Measurements from ENCODE around the gene IRX2.

Gene IRX2

GRCh38 chr5:2725980-2726765, 25.3 kb downstream of the IRX2 start:
- no peaks in the 10 kb centered on the region for H3K79me2 ChIP-seq (ENCODE audit: insufficient read depth, low read depth)

GRCh38 chr5:2724831-2725230, 26.6 kb downstream of the IRX2 start:
- TF ChIP-seq, protein P1, sequence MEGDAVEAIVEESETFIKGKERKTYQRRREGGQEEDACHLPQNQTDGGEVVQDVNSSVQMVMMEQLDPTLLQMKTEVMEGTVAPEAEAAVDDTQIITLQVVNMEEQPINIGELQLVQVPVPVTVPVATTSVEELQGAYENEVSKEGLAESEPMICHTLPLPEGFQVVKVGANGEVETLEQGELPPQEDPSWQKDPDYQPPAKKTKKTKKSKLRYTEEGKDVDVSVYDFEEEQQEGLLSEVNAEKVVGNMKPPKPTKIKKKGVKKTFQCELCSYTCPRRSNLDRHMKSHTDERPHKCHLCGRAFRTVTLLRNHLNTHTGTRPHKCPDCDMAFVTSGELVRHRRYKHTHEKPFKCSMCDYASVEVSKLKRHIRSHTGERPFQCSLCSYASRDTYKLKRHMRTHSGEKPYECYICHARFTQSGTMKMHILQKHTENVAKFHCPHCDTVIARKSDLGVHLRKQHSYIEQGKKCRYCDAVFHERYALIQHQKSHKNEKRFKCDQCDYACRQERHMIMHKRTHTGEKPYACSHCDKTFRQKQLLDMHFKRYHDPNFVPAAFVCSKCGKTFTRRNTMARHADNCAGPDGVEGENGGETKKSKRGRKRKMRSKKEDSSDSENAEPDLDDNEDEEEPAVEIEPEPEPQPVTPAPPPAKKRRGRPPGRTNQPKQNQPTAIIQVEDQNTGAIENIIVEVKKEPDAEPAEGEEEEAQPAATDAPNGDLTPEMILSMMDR (conservative IDR thresholded peaks at IDR 0.05; ENCODE audit: low read depth, low read length), result no peak
- Histone ChIP-seq H3K9ac (no peak overlapping the region), H4K20me1 (ENCODE audit: insufficient read depth) (no peaks in the 10 kb centered on the region), H3K4me2 (no peak overlapping the region), H2AFZ (ENCODE audit: low read depth) (no peak overlapping the region), H3K27ac (no peak overlapping the region), H3K36me3 (ENCODE audit: insufficient read depth) (no peaks in the 10 kb centered on the region), H3K4me1 (ENCODE audit: low read depth, poor library complexity, severe bottlenecking) (no peaks in the 10 kb centered on the region), H3K79me2 (ENCODE audit: insufficient read depth, low read depth) (no peaks in the 10 kb centered on the region), H3K4me3 (IDR thresholded peaks at IDR 0.05; ENCODE audit: insufficient read depth, low read depth, low read length) (no peak overlapping the region), H3K27me3 (ENCODE audit: insufficient read depth, low read depth) (no peaks in the 10 kb centered on the region)

More at GRCh38 chr5:2725980-2726765, 25.3 kb downstream of the IRX2 start:
- H3K4me1 ChIP-seq (ENCODE audit: low read depth, poor library complexity, severe bottlenecking), result no peaks in the 10 kb centered on the region
- H4K20me1 ChIP-seq (ENCODE audit: insufficient read depth), result no peaks in the 10 kb centered on the region
- H3K36me3 ChIP-seq (ENCODE audit: insufficient read depth), result no peaks in the 10 kb centered on the region
- no peaks in the 10 kb centered on the region for H3K27me3 ChIP-seq (ENCODE audit: insufficient read depth, low read depth)
- H3K4me2 ChIP-seq, result no peak overlapping the region
- no peak overlapping the region for H3K27ac ChIP-seq
- no peak overlapping the region for H3K9ac ChIP-seq
- TF ChIP-seq, protein P1 (conservative IDR thresholded peaks at IDR 0.05; ENCODE audit: low read depth, low read length), result no peak
- H2AFZ ChIP-seq (ENCODE audit: low read depth), result no peak overlapping the region
- no peak overlapping the region for H3K4me3 ChIP-seq (IDR thresholded peaks at IDR 0.05; ENCODE audit: insufficient read depth, low read depth, low read length)

- no peaks in the 10 kb centered on the region for H3K79me2 ChIP-seq (ENCODE audit: insufficient read depth, low read depth)
- H4K20me1 ChIP-seq (ENCODE audit: insufficient read depth), result no peaks in the 10 kb centered on the region
- H3K4me2 ChIP-seq, result no peak overlapping the region
- no peaks in the 10 kb centered on the region for H3K4me1 ChIP-seq (ENCODE audit: low read depth, poor library complexity, severe bottlenecking)
- TF ChIP-seq, protein P1 (conservative IDR thresholded peaks at IDR 0.05; ENCODE audit: low read depth, low read length), result no peak
- H2AFZ ChIP-seq (ENCODE audit: low read depth), result no peak overlapping the region
- no peak overlapping the region for H3K27ac ChIP-seq
- no peak overlapping the region for H3K9ac ChIP-seq
- H3K36me3 ChIP-seq (ENCODE audit: insufficient read depth), result no peaks in the 10 kb centered on the region
- no peak overlapping the region for H3K4me3 ChIP-seq (IDR thresholded peaks at IDR 0.05; ENCODE audit: insufficient read depth, low read depth, low read length)
- H3K27me3 ChIP-seq (ENCODE audit: insufficient read depth, low read depth), result no peaks in the 10 kb centered on the region
Observed at GRCh38 chr5:2724031-2724581, 27.4 kb downstream of the IRX2 start.

- H3K4me1 ChIP-seq (ENCODE audit: low read depth, poor library complexity, severe bottlenecking), result no peaks in the 10 kb centered on the region
- H3K27ac ChIP-seq, result no peak overlapping the region
- no peak overlapping the region for H3K9ac ChIP-seq
- no peaks in the 10 kb centered on the region for H3K36me3 ChIP-seq (ENCODE audit: insufficient read depth)
- TF ChIP-seq, protein P1 (conservative IDR thresholded peaks at IDR 0.05; ENCODE audit: low read depth, low read length), result no peak
- H3K4me3 ChIP-seq (IDR thresholded peaks at IDR 0.05; ENCODE audit: insufficient read depth, low read depth, low read length), result no peak overlapping the region
- no peaks in the 10 kb centered on the region for H3K79me2 ChIP-seq (ENCODE audit: insufficient read depth, low read depth)
- no peak overlapping the region for H2AFZ ChIP-seq (ENCODE audit: low read depth)
- H4K20me1 ChIP-seq (ENCODE audit: insufficient read depth), result no peaks in the 10 kb centered on the region
- H3K4me2 ChIP-seq, result no peak overlapping the region
- no peaks in the 10 kb centered on the region for H3K27me3 ChIP-seq (ENCODE audit: insufficient read depth, low read depth)
Observed at GRCh38 chr5:2722901-2723300, 28.6 kb downstream of the IRX2 start.

Measured in KMS-11 (cell line).